ENCODE measurements around the gene ADCY1. TPM values are rescaled to one million over a fixed set of nuclear protein-coding genes. Genes with fewer than 3 reads are reported as not detected.

Gene ADCY1
- total RNA-seq, 2 donors from 2014 or later, result 15.3 to 18.5 TPM

DNA sequence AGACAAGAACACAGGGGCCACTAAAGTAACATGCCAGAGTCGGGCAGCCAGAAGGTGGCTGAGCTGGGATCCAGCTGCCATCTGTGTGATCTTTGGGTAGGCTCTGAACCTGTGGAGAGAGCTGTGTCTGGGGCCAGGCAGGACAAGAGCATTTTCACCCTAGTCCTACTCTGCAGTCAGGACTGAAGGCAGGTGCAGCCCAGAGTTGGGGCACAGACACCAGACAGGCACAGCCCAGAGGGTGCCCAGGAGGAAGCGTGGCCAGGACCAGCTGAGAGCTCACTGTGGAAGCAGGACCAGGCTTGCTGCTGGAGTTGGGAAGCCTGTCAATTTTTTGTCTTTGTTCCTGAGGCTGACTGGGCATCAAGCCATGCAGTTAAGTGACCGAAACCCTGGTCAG is 113.6 kb downstream of the ADCY1 start:
- H3K4me3 Mint-ChIP-seq, result no peak overlapping the region

DNA sequence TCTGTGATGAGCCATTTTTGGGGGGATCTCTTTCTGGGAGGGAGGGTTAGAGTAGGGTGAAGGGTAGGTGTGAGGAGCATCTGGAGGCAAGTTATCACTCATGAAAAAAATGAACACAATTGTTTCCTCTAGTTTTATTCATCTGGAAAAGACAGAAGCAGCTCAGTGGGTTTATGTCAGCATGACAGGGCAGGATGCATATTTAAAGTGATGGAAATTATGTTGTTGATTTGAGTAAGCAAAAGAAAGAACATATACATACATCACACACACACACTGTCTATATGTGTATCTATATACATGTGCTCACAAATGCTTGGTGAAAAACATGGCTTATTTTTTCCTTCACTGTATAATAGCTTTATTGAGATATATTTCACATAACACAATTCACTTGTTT is 114.2 kb downstream of the ADCY1 start:
- TF ChIP-seq, protein P1, sequence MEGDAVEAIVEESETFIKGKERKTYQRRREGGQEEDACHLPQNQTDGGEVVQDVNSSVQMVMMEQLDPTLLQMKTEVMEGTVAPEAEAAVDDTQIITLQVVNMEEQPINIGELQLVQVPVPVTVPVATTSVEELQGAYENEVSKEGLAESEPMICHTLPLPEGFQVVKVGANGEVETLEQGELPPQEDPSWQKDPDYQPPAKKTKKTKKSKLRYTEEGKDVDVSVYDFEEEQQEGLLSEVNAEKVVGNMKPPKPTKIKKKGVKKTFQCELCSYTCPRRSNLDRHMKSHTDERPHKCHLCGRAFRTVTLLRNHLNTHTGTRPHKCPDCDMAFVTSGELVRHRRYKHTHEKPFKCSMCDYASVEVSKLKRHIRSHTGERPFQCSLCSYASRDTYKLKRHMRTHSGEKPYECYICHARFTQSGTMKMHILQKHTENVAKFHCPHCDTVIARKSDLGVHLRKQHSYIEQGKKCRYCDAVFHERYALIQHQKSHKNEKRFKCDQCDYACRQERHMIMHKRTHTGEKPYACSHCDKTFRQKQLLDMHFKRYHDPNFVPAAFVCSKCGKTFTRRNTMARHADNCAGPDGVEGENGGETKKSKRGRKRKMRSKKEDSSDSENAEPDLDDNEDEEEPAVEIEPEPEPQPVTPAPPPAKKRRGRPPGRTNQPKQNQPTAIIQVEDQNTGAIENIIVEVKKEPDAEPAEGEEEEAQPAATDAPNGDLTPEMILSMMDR (conservative IDR thresholded peaks at IDR 0.05), result no peak
- H3K4me1 Mint-ChIP-seq, result peaks cover 6% of the 10 kb centered on the region
- H3K36me3 Mint-ChIP-seq (ENCODE audit: low read depth), result no peaks in the 10 kb centered on the region
- no peaks in the 10 kb centered on the region for H3K27me3 ChIP-seq (ENCODE audit: control insufficient read depth, insufficient read depth, low read length, poor library complexity, severe bottlenecking)
- no peaks in the 10 kb centered on the region for H3K27me3 Mint-ChIP-seq (ENCODE audit: insufficient read depth)
- H3K9me3 ChIP-seq (ENCODE audit: control insufficient read depth, low read length), result no peaks in the 10 kb centered on the region
- DNase-seq, result no peak
- H3K4me1 ChIP-seq (ENCODE audit: control insufficient read depth, insufficient read depth, low read length), result no peaks in the 10 kb centered on the region
- peak overlapping the region; percentile 36 for H3K27ac Mint-ChIP-seq
- H3K36me3 ChIP-seq (ENCODE audit: control insufficient read depth, insufficient read depth, low read length), result no peaks in the 10 kb centered on the region
- H3K9ac ChIP-seq (ENCODE audit: extremely low read depth, low read length, poor library complexity, severe bottlenecking), result no peak overlapping the region
- H3K9me3 Mint-ChIP-seq, result no peaks in the 10 kb centered on the region
- H3K4me3 ChIP-seq (ENCODE audit: low read length), result no peak overlapping the region
- H3K27ac ChIP-seq (ENCODE audit: low read depth, low read length), result no peak overlapping the region
- H3K4me3 Mint-ChIP-seq, result no peak overlapping the region

More for the DNA sequence above, 113.6 kb downstream of the ADCY1 start:
- peak; percentile 31 for DNase-seq
- Mint-ChIP-seq H3K4me1 (peaks cover 6% of the 10 kb centered on the region), H3K27ac (no peak overlapping the region), H3K27me3 (ENCODE audit: insufficient read depth) (no peaks in the 10 kb centered on the region), H3K9me3 (no peaks in the 10 kb centered on the region), H3K36me3 (ENCODE audit: low read depth) (no peaks in the 10 kb centered on the region)
- no peak overlapping the region for H3K9ac ChIP-seq (ENCODE audit: extremely low read depth, low read length, poor library complexity, severe bottlenecking)
- no peaks in the 10 kb centered on the region for H3K9me3 ChIP-seq (ENCODE audit: control insufficient read depth, low read length)
- H3K4me1 ChIP-seq (ENCODE audit: control insufficient read depth, insufficient read depth, low read length), result no peaks in the 10 kb centered on the region
- H3K27me3 ChIP-seq (ENCODE audit: control insufficient read depth, insufficient read depth, low read length, poor library complexity, severe bottlenecking), result no peaks in the 10 kb centered on the region
- no peak overlapping the region for H3K27ac ChIP-seq (ENCODE audit: low read depth, low read length)
- 40 to 90% methylated on average over 1 to 3 of the region's 3 CpGs for WGBS, 2 experiments (ENCODE audit: insufficient coverage in 1 of 2, insufficient read length in 1 of 2)
- H3K4me3 ChIP-seq (ENCODE audit: low read length), result no peak overlapping the region
- TF ChIP-seq, protein P1 (conservative IDR thresholded peaks at IDR 0.05), result no peak
- no peaks in the 10 kb centered on the region for H3K36me3 ChIP-seq (ENCODE audit: control insufficient read depth, insufficient read depth, low read length)

DNA sequence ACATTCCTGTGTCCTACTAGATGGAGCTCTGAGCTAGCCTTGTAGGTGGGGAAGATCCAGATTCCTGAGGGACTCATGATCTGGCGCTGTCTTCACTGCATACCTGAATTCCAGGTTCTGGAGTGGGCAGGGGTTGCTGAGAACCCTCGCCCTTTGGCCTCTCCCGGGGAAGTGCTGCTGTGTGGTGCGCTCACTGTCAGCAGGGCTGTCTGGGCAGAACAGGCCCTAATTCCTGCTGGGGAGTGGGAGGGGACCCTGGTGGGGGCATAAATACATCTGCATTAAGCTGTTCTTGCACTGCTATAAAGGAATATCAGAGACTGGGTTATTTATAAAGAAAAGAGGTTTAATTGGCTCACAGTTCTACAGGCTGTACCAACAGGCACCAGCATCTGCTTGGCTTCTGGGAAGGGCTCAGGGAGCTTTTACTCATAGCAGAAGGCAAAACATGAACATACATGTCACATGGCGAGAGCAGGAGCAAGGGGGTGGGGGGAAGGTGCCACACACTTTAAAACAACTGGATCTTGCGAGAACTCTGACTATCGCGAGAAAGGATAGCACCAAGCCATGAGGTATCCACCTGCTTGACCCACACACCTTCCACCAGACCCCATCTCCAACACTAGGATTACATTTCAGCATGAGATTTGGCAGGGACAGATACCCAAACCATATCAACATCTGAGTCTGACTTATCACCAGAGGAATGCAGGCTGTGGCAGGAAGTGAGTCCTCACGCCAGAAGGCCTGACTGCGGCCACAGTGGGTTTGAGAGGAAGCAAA is 115.0 kb downstream of the ADCY1 start:
- Histone ChIP-seq H3K9ac (ENCODE audit: extremely low read depth, low read length, poor library complexity, severe bottlenecking) (no peak overlapping the region), H3K4me3 (ENCODE audit: low read length) (no peak overlapping the region), H3K36me3 (ENCODE audit: control insufficient read depth, insufficient read depth, low read length) (no peaks in the 10 kb centered on the region), H3K27me3 (ENCODE audit: control insufficient read depth, insufficient read depth, low read length, poor library complexity, severe bottlenecking) (no peaks in the 10 kb centered on the region), H3K4me1 (ENCODE audit: control insufficient read depth, insufficient read depth, low read length) (no peaks in the 10 kb centered on the region), H3K9me3 (ENCODE audit: control insufficient read depth, low read length) (no peaks in the 10 kb centered on the region), H3K27ac (ENCODE audit: low read depth, low read length) (no peak overlapping the region)
- DNase-seq, result peak; percentile 44
- H3K36me3 Mint-ChIP-seq (ENCODE audit: low read depth), result no peaks in the 10 kb centered on the region
- TF ChIP-seq, protein P1 (conservative IDR thresholded peaks at IDR 0.05), result no peak
- WGBS, 2 experiments (ENCODE audit: insufficient coverage in 1 of 2, insufficient read length in 1 of 2), result 86 to 87% methylated on average over 4 to 10 of the region's 10 CpGs
- H3K27ac Mint-ChIP-seq, result peak overlapping the region; percentile 86
- H3K4me1 Mint-ChIP-seq, result peaks cover 6% of the 10 kb centered on the region
- H3K4me3 Mint-ChIP-seq, result no peak overlapping the region
- H3K27me3 Mint-ChIP-seq (ENCODE audit: insufficient read depth), result no peaks in the 10 kb centered on the region
- no peaks in the 10 kb centered on the region for H3K9me3 Mint-ChIP-seq
